Neural crest cell (in vitro differentiated cells): ENCODE data around the gene DNAH2. TPM values are rescaled to one million over a fixed set of nuclear protein-coding genes. Genes with fewer than 3 reads are reported as not detected.
A peak's percentile ranks its signal among the peaks of the same experiment; 100 is the strongest.

Experiments
- DNase-seq: peaks from one replicate; pipeline ENCODE4 v3.0.0; 2021; ENCODE audit warnings: low read depth, mixed read lengths, low spot score
- H3K27ac Mint-ChIP-seq: one replicate; pipeline ENCODE4 v1.8.0; 2021; ENCODE audit warnings: mild to moderate bottlenecking, mixed read lengths; ENCODE audit not compliant: unreplicated experiment
- H3K27me3 Mint-ChIP-seq: 2 replicates; pipeline ENCODE4 v1.8.0; 2021; ENCODE audit warnings: low read depth, mild to moderate bottlenecking, mixed read lengths
- H3K36me3 Mint-ChIP-seq: 2 replicates; pipeline ENCODE4 v1.8.0; 2021; ENCODE audit warnings: low read depth, mild to moderate bottlenecking, mixed read lengths
- H3K4me1 Mint-ChIP-seq: 2 replicates; pipeline ENCODE4 v1.8.0; 2021; ENCODE audit warnings: mixed read lengths
- H3K4me3 Mint-ChIP-seq: one replicate; pipeline ENCODE4 v1.8.0; 2021; ENCODE audit warnings: mild to moderate bottlenecking, mixed read lengths
- H3K9me3 Mint-ChIP-seq: 2 replicates; pipeline ENCODE4 v1.8.0; 2021; ENCODE audit warnings: mixed read lengths
- total RNA-seq: library from RNA; stranded (reverse); gene quantifications from 2 replicates; pipeline ENCODE4 v1.2.1, GENCODE V29; 2021
- TF ChIP-seq, protein P1 (sequence below): fragments of 200-600 bp; sonication (generic); conservative IDR thresholded peaks from 2 replicates; pipeline ENCODE4 v1.5.0; 2021; ENCODE audit warnings: antibody characterized with exemption, mild to moderate bottlenecking

The DNAH2 gene
- total RNA-seq, 1 donor from 2014 or later: 0.16 TPM

DNA sequence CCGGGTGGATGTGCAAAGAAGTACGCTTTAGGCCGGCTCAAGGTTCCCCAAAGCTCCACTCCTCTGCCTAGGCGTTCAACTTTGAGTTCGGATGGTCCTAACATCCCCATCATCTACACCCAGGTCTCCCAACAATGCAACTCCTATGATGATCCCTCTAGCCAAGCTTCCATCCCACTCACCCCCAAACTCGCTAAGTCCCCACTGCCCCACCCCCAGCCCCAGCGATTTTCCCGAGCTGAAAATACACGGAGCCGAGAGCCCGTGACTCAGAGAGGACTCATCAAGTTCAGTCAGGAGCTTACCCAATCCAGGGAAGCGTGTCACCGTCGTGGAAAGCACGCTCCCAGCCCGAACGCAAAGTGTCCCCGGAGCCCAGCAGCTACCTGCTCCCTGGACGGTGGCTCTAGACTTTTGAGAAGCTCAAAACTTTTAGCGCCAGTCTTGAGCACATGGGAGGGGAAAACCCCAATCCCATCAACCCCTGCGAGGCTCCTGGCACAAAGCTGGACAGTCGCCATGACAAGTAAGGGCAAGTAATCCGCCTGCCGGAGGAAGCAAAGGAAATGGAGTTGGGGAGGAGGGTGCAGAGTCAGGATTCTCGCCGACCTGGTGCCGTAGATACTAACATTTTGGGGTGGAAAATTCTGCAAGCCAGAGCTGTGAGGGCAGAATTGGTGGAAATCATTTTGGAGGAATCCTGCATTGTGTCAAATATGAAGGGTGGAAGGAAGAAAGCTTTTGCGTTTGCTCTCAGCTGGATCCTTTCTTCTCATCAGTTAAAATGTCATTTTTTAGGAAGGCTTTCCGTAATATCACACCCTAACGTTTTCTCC, 30.3 kb upstream of the DNAH2 start, which contains the start of gene TP53:
TP53 (minus strand) TSS at position 419 of the 836 bp plus-strand sequence. CDS start 10,896 bp downstream, outside the sequence.
- DNase-seq: peak; percentile 75
- H3K4me3 Mint-ChIP-seq: peak within 1 kb of the TSS; percentile 98
- no peaks in the 10 kb centered on the region for H3K9me3 Mint-ChIP-seq
- TF ChIP-seq, protein P1, sequence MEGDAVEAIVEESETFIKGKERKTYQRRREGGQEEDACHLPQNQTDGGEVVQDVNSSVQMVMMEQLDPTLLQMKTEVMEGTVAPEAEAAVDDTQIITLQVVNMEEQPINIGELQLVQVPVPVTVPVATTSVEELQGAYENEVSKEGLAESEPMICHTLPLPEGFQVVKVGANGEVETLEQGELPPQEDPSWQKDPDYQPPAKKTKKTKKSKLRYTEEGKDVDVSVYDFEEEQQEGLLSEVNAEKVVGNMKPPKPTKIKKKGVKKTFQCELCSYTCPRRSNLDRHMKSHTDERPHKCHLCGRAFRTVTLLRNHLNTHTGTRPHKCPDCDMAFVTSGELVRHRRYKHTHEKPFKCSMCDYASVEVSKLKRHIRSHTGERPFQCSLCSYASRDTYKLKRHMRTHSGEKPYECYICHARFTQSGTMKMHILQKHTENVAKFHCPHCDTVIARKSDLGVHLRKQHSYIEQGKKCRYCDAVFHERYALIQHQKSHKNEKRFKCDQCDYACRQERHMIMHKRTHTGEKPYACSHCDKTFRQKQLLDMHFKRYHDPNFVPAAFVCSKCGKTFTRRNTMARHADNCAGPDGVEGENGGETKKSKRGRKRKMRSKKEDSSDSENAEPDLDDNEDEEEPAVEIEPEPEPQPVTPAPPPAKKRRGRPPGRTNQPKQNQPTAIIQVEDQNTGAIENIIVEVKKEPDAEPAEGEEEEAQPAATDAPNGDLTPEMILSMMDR: no peak
- H3K36me3 Mint-ChIP-seq: peaks cover 3% of the 10 kb centered on the region
- H3K4me1 Mint-ChIP-seq: peaks cover 41% of the 10 kb centered on the region
- H3K27me3 Mint-ChIP-seq: no peaks in the 10 kb centered on the region
- H3K27ac Mint-ChIP-seq: peak within 1 kb of the TSS; percentile 100

DNA sequence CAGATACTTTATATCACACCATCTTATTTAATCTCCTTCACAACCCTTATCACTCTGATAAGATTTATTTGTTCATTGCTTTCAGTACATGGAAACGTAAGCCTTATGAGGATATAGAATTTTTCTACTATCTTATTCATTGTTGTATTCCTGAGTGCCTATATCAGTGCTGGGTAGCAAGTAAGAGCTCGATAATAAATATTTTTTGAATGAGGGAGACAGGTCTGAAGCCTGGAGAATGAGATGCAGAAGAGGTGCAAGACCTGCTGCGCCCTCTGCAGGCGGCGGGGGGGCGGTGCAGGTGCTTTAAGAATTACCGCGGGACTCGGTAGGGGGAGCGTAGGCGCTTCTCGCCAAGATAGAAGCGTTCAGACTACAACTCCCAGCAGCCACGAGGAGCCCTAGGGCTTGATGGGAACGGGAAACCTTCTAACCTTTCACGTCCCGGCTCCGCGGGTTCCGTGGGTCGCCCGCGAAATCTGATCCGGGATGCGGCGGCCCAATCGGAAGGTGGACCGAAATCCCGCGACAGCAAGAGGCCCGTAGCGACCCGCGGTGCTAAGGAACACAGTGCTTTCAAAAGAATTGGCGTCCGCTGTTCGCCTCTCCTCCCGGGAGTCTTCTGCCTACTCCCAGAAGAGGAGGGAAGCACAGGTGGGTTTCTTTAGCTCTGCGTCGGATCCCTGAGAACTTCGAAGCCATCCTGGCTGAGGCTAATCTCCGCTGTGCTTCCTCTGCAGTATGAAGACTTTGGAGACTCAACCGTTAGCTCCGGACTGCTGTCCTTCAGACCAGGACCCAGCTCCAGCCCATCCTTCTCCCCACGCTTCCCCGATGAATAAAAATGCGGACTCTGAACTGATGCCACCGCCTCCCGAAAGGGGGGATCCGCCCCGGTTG, 29.4 kb upstream of the DNAH2 start, which contains the start of gene WRAP53:
WRAP53 (plus strand) TSS at position 570 of the 900 bp plus-strand sequence; CDS start at position 742, 172 bp downstream.
- H3K9me3 Mint-ChIP-seq: no peaks in the 10 kb centered on the region
- H3K27me3 Mint-ChIP-seq: no peaks in the 10 kb centered on the region
- peaks cover 41% of the 10 kb centered on the region for H3K4me1 Mint-ChIP-seq
- TF ChIP-seq, protein P1: peak; percentile 100
- H3K4me3 Mint-ChIP-seq: peak within 1 kb of the TSS; percentile 98
- peak within 1 kb of the TSS; percentile 100 for H3K27ac Mint-ChIP-seq
- DNase-seq: peak; percentile 99
- peaks cover 5% of the 10 kb centered on the region for H3K36me3 Mint-ChIP-seq

DNA sequence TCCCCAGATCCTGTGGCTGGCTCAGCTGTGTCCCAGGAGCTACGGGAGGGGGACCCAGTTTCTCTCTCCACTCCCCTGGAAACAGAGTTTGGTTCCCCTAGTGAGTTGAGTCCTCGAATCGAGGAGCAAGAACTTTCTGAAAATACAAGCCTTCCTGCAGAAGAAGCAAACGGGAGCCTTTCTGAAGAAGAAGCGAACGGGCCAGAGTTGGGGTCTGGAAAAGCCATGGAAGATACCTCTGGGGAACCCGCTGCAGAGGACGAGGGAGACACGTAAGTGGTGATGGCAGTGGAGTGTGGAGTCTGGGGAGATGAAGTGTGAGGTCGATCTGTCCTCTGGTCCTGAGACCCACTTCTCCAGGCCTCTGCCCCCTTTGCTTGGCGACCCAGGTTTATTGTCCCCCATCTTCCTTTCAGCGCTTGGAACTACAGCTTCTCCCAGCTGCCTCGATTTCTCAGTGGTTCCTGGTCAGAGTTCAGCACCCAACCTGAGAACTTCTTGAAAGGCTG, 28.7 kb upstream of the DNAH2 start:
- Mint-ChIP-seq H3K36me3 (peaks cover 7% of the 10 kb centered on the region), H3K27me3 (no peaks in the 10 kb centered on the region), H3K4me3 (peak overlapping the region; percentile 98), H3K9me3 (no peaks in the 10 kb centered on the region), H3K4me1 (peaks cover 41% of the 10 kb centered on the region), H3K27ac (peak overlapping the region; percentile 96)
- TF ChIP-seq, protein P1: no peak
- no peak for DNase-seq

DNA sequence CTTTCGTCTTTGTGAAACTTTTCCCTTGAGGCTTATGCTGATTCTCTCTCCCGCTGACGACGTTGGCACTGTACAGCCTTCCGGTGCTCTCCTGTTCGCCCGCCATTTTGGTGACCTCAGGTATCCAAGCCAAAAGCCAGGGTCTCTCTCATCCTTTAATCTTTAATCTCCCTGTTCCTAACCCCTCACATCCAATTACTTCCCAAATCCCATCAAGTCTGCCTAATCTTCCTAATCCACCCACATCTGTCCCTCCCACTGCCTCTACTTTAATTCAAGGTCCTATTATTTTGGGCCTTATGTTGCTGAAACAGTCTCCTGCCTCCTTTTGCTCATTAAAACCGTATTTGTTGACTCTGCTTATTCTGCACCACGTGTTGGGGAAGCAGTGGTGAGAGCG, 22.0 kb upstream of the DNAH2 start:
- Mint-ChIP-seq H3K36me3 (peaks cover 19% of the 10 kb centered on the region), H3K9me3 (no peaks in the 10 kb centered on the region), H3K27ac (no peak overlapping the region), H3K4me1 (no peaks in the 10 kb centered on the region), H3K27me3 (no peaks in the 10 kb centered on the region), H3K4me3 (no peak overlapping the region)
- no peak for DNase-seq
- TF ChIP-seq, protein P1: no peak
